GM23248 (cell line): ENCODE data around the gene CDC73.

Experiments used
- EZH2 ChIP-seq: fragments of 200-600 bp; sonication (generic); IDR thresholded peaks from 2 replicates; pipeline ENCODE4 v1.6.1; 2018; ENCODE audit warnings: antibody characterized with exemption, mild to moderate bottlenecking; ENCODE audit not compliant: insufficient read depth, poor library complexity, severe bottlenecking
- EZH2phosphoT487 ChIP-seq: fragments of 200-600 bp; sonication (generic); IDR thresholded peaks from 2 replicates; pipeline ENCODE4 v1.6.1; 2018; ENCODE audit warnings: antibody characterized with exemption, moderate library complexity, mild to moderate bottlenecking, low read depth; ENCODE audit not compliant: insufficient read depth

- TF ChIP-seq EZH2 (no peak), EZH2phosphoT487 (no peak)
Measured at GRCh38 chr1:193120604-193121166, 1.1 kb upstream of the CDC73 start.
